Spleen (tissue), 7 donors: ENCODE measurements around the gene LRRK1.

ENCODE experiments used
- CTCF ChIP-seq, 11 experiments: fragments of 200-600 bp in 7 of 11; fragments of 450-650 bp in 4 of 11; sonication (generic) in 4 of 11; IDR thresholded peaks in 8 of 11; conservative IDR thresholded peaks in 3 of 11; 1 replicate in 7 of 11; 2 replicates in 4 of 11; pipeline versions ENCODE4 v1.4.0 to v1.8.0; 2016 to 2021; ENCODE audit warnings: antibody characterized with exemption in 11 of 11, inconsistent platforms in 4 of 11, mild to moderate bottlenecking in 1 of 11
- POLR2A ChIP-seq, 3 donors: fragments of 450-650 bp; IDR thresholded peaks; one replicate each; pipeline ENCODE4 v1.5.1; 2017; ENCODE audit warnings: antibody characterized with exemption in 3 of 3, mild to moderate bottlenecking in 1 of 3
- POLR2AphosphoS5 ChIP-seq, 3 donors: sonication (generic); formaldehyde crosslinking; IDR thresholded peaks; one replicate each; pipeline ENCODE4 v1.5.1; 2017; ENCODE audit warnings: antibody characterized with exemption in 3 of 3
- donor health status: DM: no; HTN: no; CAD: no; lungs with moderate emphysema.
- donor health status: DM: no; HTN: no; CAD: no.
- donor health status: DM: no; HTN: no; CAD: no.

- peak; percentile 83 to 88 (median 83) for TF ChIP-seq POLR2AphosphoS5 (IDR thresholded peaks at IDR 0.05)
- TF ChIP-seq POLR2A (IDR thresholded peaks at IDR 0.05), result no peak
- TF ChIP-seq CTCF (IDR thresholded peaks at IDR 0.05 in 8 of 11, conservative IDR thresholded peaks at IDR 0.05 in 3 of 11), result no peak
Observed at GRCh38 chr15:101047301-101047781, 128.2 kb downstream of the LRRK1 start.
